ENCODE measurements around the gene INAFM1.
"Not testable (repeated sequence)": the region's sequence is repeated elsewhere in the genome, so short reads cannot be mapped to it uniquely, and the experiment has no call there.

INAFM1 gene

GRCh38 chr19:47271949-47272348 lies 2.7 kb upstream of the INAFM1 start:
- no peak for FAIRE-seq

- FAIRE-seq: no peak
Measured at GRCh38 chr19:47272448-47273312, 2.0 kb upstream of the INAFM1 start.

- no peak for FAIRE-seq
Measured at GRCh38 chr19:47273313-47274070, 1.2 kb upstream of the INAFM1 start.

- no peak for FAIRE-seq
Measured at GRCh38 chr19:47274891-47275761, 441 bp downstream of the INAFM1 start.

GRCh38 chr19:47275791-47276461 lies 1.2 kb downstream of the INAFM1 start:
- FAIRE-seq: no peak

- FAIRE-seq: not testable (repeated sequence)
Measured at GRCh38 chr19:47276513-47276912, 1.8 kb downstream of the INAFM1 start.

GRCh38 chr19:47280183-47280797 lies 5.6 kb downstream of the INAFM1 start:
- FAIRE-seq: no peak

- FAIRE-seq: no peak
Measured at GRCh38 chr19:47283405-47284059, 8.8 kb downstream of the INAFM1 start.

GRCh38 chr19:47284324-47284899 lies 9.7 kb downstream of the INAFM1 start:
- FAIRE-seq: peak; percentile 58

- peak; percentile 66 for FAIRE-seq
Measured at GRCh38 chr19:47296036-47296435, 21.4 kb downstream of the INAFM1 start.

GRCh38 chr19:47300867-47301266 lies 26.2 kb downstream of the INAFM1 start:
- not testable (repeated sequence) for FAIRE-seq

GRCh38 chr19:47302249-47302648 lies 27.6 kb downstream of the INAFM1 start:
- no peak for FAIRE-seq

- no peak for FAIRE-seq
Measured at GRCh38 chr19:47303966-47304365, 29.3 kb downstream of the INAFM1 start.

- FAIRE-seq: peak; percentile 24
Measured at GRCh38 chr19:47305309-47305751, 30.6 kb downstream of the INAFM1 start.

GRCh38 chr19:47306303-47306702 lies 31.6 kb downstream of the INAFM1 start:
- FAIRE-seq: no peak

- no peak for FAIRE-seq
Measured at GRCh38 chr19:47309038-47309437, 34.4 kb downstream of the INAFM1 start.

- FAIRE-seq: no peak
Measured at GRCh38 chr19:47309608-47310007, 34.9 kb downstream of the INAFM1 start, which contains the start of gene C5AR1. C5AR1 (plus strand) TSS chr19:47309861; CDS start chr19:47309896, 35 bp downstream.

- FAIRE-seq: no peak
Measured at GRCh38 chr19:47310323-47310722, 35.6 kb downstream of the INAFM1 start.

- no peak for FAIRE-seq
Measured at GRCh38 chr19:47310819-47311218, 36.1 kb downstream of the INAFM1 start.

GRCh38 chr19:47312366-47313006 lies 37.8 kb downstream of the INAFM1 start:
- FAIRE-seq: no peak
